Measurements from ENCODE around the gene RAPGEF3.
A peak's percentile ranks its signal among the peaks of the same experiment; 100 is the strongest.

Gene RAPGEF3

GRCh38 chr12:47743311-47743860, 15.3 kb downstream of the RAPGEF3 start:
- no peak for DNase-seq (ENCODE audit: low spot score)

- peak; percentile 74 for DNase-seq (ENCODE audit: low spot score)
Observed at GRCh38 chr12:47742253-47742825, 16.3 kb downstream of the RAPGEF3 start.

- DNase-seq (ENCODE audit: low spot score) = no peak
Observed at GRCh38 chr12:47741340-47741703, 17.4 kb downstream of the RAPGEF3 start.

- DNase-seq (ENCODE audit: low spot score) = no peak
Observed at GRCh38 chr12:47740606-47741339, 17.9 kb downstream of the RAPGEF3 start.

- DNase-seq (ENCODE audit: low spot score) = peak; percentile 53
Observed at GRCh38 chr12:47739979-47740378, 18.7 kb downstream of the RAPGEF3 start.

GRCh38 chr12:47739297-47739696, 19.4 kb downstream of the RAPGEF3 start:
- DNase-seq (ENCODE audit: low spot score) = no peak

GRCh38 chr12:47737936-47738594, 20.6 kb downstream of the RAPGEF3 start:
- DNase-seq (ENCODE audit: low spot score) = no peak

- no peak for DNase-seq (ENCODE audit: low spot score)
Observed at GRCh38 chr12:47736877-47737676, 21.6 kb downstream of the RAPGEF3 start.

- no peak for DNase-seq (ENCODE audit: low spot score)
Observed at GRCh38 chr12:47736216-47736615, 22.5 kb downstream of the RAPGEF3 start.

GRCh38 chr12:47735649-47736048, 23.0 kb downstream of the RAPGEF3 start:
- no peak for DNase-seq (ENCODE audit: low spot score)

- DNase-seq (ENCODE audit: low spot score) = no peak
Observed at GRCh38 chr12:47734725-47735480, 23.8 kb downstream of the RAPGEF3 start.

GRCh38 chr12:47733142-47733541, 25.5 kb downstream of the RAPGEF3 start:
- no peak for DNase-seq (ENCODE audit: low spot score)

- no peak for DNase-seq (ENCODE audit: low spot score)
Observed at GRCh38 chr12:47732504-47732903, 26.2 kb downstream of the RAPGEF3 start.

GRCh38 chr12:47731723-47732122, 27.0 kb downstream of the RAPGEF3 start:
- no peak for DNase-seq (ENCODE audit: low spot score)

- no peak for DNase-seq (ENCODE audit: low spot score)
Observed at GRCh38 chr12:47730341-47730744, 28.3 kb downstream of the RAPGEF3 start.

GRCh38 chr12:47729233-47729632, 29.4 kb downstream of the RAPGEF3 start:
- DNase-seq (ENCODE audit: low spot score) = no peak

GRCh38 chr12:47725893-47726292, 32.8 kb downstream of the RAPGEF3 start:
- no peak for DNase-seq (ENCODE audit: low spot score)

GRCh38 chr12:47725091-47725772, 33.4 kb downstream of the RAPGEF3 start, which contains the start of gene ENDOU:
Gene ENDOU, minus strand, starts transcription at chr12:47725490. Its CDS starts 77 bp downstream, at chr12:47725413.
- no peak for DNase-seq (ENCODE audit: low spot score)

- no peak for DNase-seq (ENCODE audit: low spot score)
Observed at GRCh38 chr12:47722941-47723631, 35.6 kb downstream of the RAPGEF3 start.

All from HuH-7 (cell line).